NCI-H69 (cell line): ENCODE results near the gene C9orf78.

Experiments used
- DNase-seq: peaks from one replicate; lab custom pipeline; 2025; lab: John Stamatoyannopoulos, UW

C9orf78 gene

DNA sequence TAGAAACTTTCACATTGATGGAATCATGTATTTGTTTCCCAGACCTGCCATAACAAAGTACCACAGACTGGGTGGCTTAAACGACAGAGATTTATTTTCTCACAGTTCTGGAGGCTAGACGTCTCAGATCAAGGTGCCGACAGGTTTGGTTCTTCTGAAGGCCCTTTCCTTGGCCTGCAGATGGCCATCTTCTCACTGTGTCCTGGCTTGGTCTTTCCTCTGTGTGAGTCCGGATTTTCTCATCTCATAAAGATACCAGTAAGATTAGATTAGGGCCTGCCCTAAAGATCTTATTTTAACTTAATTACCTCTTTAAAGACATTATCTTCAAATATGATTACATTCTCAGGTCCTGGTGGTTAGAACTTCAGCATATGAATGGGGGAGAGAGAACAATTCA is 6.0 kb upstream of the C9orf78 start:
- DNase-seq = no peak

DNA sequence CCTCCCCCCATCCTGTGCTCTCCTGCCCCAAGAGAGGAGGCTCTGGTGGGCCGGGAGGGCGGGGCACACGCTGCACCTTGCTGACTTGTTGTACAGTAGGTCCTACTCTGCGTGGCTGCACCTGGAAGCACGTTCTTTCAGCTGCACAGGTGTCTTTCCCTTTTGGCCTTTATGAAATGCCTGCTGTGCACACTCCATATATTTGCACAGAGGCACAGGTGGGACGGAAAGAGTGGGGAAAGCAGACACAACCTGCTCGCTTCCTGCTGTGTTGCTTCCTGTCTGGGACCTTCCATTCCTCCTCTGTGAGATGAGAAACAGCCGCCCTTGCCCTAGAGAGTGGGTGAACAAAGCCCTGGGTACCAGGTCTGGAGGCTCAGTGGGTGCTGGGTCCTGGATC is 5.0 kb upstream of the C9orf78 start:
- DNase-seq = peak; percentile 98

DNA sequence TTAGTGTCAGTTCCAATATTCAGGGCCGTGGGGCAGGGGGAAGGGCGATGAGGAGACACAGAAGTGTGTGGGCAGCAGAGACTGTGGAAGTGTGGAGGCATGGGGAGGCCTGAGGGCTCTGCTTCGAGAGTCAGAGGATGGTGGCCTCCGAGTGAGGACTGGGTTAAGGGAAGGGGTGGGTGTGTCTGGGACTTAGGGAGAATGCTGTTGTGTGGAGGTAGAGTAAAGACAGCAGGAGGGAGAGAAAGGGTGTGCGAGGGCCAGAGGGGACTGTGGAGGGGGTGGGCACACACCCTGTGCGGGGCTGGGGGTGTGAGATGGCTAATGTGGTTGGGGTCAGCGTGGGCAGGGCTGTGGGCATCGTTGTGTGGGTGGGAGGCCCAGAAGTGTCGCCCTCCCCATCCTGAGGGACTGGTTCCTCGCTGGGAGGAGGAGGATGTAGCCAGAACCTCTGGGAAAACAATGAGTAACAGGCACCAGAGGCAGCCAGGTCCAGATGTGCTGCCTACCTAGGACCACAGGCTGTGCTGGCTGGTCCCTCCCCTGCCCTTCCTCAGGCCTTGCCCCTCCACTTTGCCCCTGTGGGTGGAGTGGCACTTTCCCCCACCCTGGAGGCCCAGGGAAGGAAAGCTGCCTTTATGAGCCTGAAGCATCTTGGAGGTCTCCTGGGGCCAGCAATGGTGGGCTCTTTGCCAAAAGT is 4.4 kb upstream of the C9orf78 start:
- DNase-seq = no peak

DNA sequence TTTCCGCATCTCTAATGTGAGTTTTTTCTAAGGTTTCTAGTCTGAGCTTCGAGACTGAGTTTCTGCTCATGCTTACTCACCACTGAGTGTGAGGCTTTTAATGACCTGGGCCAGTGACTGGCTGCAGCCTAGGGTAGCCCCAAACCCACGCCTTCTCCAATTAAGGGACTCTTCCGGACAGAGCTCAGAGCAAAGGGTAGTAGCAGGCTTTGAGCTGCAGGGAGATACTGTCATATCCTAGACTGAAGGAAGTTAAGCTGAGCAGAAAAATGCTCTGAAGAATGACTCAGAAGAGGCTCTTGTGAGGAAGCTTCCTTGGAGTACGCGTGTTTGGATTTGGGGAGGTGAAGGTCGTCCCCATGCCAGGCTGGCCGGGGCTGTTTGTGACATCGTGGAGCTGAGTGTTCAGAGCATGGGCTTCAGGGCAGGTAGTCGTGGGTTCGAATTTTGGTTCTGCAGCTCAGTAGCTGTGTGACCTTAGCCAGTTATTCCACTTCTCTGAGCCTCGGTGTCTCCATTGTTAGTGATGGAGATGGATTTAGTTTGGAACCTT is 3.7 kb upstream of the C9orf78 start:
- DNase-seq = no peak

DNA sequence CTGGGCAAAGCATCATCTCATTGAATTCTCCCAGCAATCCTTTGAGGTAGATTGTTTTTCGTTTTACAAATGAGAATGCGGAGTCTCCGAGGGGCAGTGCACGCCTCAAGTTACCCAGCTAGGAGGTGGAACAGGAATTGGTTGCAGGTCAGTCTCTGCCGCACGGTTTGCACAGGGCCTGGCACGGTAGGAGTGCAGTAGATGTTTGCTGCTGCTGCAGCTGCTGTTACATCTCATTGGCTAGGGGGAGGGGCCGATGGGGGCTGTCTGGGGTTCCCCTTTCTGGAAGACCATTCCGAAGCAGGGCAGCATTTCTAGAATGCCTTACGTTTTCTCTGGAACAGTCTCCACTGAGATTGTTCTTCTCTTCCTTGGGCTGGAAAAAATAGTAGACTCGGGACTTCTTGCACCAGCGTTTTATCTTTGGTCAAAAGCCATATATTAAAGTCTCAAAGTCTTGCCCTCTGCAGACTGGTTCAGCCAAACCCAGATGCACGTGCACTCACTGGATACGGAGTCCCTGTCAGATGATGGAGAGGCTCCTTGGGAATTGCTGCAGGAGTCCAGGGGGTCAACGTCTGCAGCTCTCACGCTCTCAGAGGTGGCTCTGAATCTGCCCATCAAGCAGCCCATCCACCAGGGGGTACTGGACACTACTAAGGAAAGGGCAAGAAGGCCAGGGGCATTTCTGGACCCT is 1.4 kb upstream of the C9orf78 start:
- no peak for DNase-seq

DNA sequence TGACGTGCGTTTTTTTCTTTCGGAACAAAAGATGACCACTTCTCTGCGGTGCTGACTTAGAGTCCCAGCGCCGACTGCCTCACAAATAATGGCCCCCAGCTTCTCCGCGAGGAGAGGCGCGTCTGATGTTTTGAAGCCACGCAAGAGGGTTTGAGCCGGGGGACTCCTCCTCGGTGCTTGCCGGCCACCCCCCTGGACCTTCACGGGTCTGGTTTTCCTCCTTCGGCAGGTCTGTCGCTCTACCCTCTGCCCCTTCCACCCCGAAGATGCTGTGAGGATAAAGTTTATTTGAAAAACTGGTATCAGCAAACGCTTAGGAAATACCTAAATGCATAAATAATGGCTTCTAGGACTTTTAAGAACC is 767 bp upstream of the C9orf78 start:
- no peak for DNase-seq

DNA sequence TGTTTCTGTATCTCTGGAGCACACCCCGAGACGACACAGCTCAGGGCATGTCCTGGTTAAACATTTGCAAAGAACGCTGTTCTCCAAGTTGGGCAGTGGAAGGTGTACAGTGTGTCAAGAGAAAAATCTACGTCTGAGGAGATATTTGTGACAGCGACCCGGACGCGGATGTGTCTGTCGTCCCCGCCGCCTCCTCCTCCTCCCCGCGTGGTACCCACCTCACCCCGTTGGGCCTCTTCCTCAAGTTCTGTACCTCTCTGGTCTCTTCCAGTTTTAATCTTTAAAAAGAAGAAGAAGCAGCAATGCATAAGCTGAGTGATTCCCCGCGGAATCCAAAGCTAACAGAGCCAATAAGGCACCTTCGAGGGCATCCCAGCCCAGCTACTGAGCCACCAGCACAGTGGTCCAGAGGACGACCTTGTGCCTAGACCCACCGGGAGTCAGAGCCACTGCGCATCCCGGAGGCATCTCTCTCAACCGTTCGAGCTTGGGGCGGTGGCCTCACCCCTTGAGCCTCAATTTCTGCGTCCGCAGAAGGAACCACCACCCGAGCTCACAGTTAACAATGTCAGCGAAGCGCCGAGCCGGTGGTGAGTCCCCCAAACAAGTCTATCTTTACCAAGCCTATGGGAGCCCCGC is 467 bp downstream of the C9orf78 start:
- peak; percentile 53 for DNase-seq

DNA sequence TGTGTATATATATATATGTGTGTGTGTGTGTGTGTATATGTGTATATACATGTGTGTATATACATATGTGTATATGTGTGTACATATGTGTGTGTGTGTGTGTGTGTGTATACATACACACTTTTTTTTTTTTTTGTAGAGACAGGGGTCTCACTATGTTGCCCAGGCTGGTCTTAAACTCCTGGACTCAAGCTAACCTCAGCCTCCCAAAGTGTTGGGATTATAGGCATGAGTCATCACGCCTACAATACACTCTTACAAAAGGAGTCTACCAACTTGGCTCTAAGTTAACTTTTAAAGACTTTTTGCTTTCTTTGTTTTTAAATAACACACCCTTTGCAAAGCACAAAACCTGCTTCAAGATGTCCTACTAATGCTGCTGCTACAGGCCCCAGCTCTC is 2.1 kb downstream of the C9orf78 start:
- DNase-seq = no peak

DNA sequence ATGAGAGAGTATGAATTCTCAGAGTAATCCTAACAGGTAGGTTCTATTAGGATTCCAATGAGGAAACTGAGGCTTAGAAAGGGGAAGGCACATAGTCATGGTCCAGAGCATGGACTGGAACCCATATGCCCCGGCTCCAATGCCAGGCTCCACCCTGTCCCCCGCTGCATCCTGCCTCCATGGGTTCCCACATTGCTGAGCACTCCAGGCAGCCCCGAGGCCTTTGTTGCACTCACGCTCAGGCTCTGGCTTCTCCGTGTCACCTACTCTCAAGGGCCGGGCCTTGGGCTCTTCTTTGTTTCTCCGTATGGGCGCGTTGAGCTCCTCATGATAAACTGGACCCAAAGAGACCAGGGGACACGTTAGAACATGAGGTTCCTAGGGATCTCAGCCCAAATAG is 6.1 kb downstream of the C9orf78 start:
- no peak for DNase-seq

DNA sequence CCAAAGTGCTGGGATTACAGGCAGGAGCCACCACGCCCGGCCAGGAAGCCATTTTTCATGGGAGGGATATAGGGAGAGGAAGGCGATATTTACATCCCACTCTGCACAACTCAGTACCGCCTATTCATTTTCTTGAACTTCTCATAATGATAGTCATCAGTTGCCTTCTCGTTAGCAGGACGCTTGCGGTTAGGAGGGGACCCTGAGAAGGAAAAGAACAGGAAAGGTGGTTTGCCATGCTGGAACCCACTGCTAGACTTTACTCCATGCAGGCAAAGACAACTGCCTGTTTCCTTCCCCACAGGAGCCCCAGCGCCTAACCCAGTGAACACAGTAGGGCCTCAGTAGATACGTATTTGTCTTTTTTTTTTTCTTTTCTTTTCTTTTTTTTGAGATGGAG is 7.0 kb downstream of the C9orf78 start:
- DNase-seq = no peak

DNA sequence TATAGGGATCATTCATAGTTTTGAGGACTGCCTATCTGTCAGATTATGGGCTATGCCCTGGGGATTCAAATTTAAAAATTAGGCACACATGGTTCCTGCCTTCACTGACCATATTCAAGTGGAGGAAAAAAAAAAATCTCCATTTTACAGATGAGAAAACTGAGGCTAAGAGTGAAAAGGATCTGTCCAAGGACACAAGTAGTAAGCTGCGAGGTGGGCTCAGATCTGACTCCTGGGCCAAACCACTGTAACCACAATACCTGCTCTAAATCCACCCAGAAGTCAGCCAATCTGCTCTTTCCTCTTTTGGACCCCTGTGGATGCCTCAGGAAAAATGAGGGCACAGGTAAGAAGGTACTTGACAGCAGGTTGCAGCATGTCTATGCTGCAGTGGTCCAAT is 8.3 kb downstream of the C9orf78 start:
- DNase-seq = no peak

DNA sequence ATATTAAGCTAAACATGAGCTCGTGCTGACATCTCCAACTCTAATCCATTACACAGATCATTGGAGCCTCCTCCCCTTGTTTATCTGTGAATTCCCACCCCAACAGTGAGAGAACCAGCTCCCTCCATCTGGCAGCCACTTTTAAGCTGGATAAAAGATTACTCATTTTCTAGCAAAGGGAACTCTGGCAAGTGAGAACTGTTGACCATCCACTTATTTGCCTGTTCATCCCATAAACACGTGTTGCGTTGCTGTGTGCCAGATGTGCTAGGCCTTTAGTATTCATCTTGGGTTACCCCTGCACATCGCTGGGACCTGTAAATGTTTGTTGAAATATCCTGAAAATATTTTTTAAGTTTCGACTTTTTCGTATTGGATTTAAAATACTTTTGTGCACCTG is 8.7 kb downstream of the C9orf78 start:
- DNase-seq = no peak

DNA sequence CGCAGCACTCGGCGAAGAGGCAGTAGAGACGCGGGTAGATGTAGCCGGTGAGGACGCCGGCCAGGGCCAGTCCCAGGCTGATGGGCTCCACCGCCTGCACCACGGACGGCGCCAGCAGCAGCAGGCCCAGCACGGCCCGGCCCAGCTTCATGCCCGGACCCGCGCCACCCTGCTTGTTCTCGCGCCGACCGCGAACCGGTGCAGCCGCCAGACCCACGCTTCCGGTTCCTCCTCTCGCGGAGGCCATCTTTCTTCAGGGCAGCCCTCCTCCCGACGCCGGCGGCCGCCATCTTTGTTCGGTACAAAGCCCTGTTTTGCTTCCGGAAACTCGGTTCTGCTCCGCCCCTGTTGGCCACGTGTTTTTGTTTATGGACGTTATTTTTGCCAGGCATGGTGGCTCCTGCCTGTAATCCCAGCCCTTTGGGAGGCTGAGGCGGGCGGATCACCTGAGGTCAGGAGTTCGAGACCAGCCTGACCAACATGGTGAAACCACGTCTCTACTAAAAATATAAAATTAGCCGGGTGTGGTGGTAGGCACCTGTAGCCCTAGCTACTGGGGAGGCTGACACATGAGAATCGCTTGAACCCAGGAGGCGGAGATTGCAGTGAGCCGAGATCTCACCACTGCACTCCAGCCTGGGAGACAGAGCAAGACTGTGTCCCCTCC is 11.0 kb downstream of the C9orf78 start, which contains the start of gene TOR1A:
Gene TOR1A, minus strand, starts transcription at position 202 of the 667 bp plus-strand sequence. Its CDS starts 51 bp downstream, at position 151.
- DNase-seq = peak; percentile 97

DNA sequence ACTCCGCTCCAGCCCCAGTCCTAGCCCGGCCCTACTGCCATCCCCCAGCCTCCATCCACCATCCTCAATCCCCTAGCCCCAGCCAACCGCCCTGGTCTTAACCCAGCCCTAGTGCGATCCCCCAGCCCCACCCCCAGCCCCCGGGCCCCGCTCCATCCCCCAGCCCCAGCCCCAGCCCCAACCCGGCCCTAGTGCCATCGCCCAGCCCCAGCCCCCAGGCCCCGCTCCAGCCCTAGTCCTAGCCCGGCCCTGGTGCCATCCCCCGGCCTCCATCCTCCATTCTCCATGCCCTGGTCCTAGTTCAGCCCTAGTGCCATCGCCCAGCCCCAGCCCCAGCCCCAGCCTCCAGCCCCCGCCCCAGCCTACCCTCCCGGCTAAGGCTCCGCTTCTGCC is 11.5 kb downstream of the C9orf78 start:
- DNase-seq = no peak

DNA sequence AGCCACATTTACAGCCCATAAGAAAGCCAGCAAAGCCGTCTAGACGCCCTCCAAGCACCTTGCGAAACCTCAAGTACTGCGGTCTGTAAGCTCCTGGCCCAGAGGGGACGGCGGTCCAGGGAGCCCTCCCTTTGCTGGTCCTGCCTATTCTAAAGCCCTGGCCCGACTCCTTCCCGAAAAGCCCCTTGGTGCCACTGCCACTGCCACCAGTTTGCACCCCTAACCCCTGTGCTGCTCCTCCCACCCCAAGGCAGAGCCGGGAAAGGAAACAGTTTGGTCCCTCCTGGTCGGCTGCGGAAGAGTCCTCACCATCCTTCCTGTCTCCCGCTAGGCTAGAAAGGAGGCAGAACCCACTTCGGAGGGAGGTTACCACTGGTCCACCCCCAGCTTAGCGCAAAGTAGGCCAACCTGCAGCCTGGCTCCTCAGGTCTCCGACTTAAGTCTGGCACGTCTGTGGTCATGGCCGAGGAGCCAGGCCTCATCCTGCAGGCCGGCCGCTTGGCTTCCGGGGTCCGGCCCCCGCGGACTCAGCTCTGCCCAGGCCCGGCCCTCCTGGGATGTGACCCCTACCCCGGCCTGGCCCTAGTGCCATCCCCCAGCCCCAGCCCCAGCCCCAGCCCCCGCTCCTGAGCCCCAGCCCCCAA is 12.1 kb downstream of the C9orf78 start:
- DNase-seq = peak; percentile 32

DNA sequence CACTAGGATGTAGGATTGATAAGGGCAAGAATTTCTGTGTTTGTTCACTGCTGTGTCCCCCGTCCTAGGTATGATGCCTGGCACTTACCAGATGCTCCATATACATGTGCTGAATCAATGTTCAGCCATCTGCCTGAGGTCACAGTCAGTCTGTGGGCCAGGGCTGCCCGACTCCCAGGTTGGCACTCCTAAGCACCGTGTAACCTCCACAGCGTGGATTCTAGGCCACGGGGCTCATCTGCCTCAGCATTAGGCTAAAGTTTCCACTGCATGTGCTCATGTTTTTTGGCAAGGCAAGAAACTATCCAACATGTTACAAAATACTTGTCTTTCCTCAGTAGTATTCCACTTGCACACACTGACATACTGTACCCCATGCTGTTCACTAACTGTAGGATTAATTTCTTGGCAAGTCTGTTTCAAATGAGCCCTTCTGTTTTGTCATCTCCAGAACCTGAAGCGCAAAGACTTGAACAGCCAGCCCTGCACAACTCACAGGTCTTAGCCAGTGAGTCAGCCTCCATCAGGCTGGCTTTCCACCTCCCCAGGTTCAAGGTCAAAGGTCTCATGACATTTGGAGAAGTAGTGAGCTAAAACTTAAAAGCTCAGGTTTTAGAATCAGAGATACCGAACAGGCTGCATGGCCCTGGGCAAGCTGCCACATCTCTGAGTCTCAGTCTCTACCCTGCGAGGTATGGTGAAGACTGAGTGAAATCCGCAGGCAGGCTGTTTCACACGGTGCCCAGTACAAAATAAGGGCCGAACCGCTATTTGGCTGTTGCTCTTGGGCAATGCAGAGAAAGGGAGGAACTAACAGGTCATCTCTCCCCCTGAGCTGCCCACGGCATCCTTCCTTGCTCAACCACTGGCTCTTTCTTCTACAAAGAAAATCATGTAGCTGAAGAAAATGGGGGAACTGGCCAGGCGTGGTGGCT is 18.3 kb downstream of the C9orf78 start:
- no peak for DNase-seq

DNA sequence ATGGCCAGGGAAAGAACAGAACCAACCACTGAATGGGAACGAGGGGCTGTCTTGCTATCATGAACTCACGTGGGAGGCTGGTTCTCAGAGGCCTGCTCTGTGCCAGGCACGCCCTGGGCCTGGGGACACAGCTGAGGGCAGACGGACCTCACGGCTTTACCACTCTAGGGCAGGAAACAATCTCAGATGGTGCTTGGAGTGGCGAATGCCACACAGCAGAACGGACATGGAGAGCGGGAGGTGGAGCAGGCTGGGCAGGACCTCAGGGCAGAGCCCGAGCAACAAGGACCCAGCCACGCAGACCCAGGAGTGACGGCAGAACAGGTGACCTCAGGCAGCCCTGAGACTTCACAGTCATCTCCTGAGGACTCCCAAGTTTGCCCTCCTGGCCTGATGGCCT is 19.8 kb downstream of the C9orf78 start:
- no peak for DNase-seq

DNA sequence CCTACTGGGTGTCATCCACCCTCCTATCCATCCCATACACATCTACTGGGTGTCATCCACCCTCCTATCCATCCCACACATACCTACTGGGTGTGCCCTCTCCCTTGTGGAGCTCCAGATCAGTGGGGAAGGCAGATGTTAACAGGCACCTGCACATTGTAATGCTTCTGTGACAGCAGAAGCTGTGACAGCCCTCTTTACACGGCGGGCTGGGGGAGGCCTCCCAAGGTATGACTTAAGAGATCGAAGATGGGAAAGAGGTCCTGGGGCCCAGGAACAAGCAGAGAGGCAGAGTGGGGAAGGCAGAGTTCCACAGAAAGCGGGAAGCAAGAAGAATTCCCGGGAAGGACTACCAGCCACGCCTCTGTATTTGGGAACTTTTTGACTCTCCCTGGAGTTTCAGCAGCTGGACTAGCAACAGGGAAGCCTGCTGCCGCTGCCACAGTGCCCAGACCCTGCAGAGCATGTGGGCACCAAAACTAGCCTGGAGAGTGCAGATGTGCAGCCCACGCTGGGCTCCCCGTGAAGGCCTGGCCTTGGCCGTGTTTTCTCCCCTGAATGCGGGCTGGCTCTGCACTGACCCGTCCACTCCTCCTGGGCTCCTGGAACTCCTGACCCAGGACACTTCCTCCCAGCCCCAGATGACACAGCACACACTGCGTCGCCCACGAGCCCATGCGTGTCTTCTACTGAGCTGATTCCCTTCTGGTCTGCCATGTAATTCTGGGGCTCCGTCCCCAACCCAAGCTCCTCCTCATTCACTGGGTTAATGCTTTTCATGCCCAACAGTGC is 20.4 kb downstream of the C9orf78 start:
- no peak for DNase-seq

DNA sequence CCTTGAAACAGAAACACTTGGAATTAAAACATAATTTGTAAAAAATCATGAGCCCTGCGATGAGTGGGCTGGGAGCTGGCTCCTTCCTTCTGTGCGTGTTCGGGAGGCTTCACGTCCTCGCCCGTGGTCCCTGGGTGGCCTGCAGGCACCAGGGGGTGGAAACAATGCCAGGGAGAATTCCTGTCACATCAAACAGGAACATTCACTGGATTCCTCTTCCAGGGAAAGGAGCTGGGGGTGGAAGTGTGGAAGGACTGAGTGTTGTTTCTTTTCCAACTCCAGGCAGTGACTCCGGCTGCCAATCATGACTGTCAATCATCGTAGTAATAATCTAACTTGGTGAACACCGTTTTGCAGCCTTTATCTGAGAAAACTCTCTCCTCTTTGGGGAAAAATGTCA is 21.4 kb downstream of the C9orf78 start:
- no peak for DNase-seq

DNA sequence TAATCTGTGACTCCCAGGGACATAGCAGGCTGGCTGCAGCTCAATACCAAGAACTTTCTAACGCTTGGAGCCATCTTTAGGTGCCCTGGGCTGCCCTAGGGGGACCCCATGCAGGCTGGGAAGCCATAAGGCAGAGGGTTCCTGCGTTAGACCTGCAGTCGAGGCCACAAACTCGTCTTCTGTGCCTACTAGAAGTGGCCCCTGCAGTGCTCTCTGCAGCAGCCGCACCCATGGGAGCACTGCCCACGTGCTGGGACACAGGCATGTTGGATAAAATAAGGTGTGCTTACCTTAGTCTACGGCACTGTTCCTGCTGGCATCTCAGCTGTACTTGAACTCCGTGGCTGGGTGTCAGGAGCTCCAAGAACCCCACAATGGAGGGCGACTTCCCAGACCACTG is 22.7 kb downstream of the C9orf78 start:
- DNase-seq = no peak
